Astrocyte of the cerebellum (primary cell): ENCODE measurements around the gene BACH2.
"Not testable (repeated sequence)": the region's sequence is repeated elsewhere in the genome, so short reads cannot be mapped to it uniquely, and the experiment has no call there.

Experiments used
- DNase-seq: peaks from one replicate; pipeline ENCODE4 v3.0.0-alpha.2; 2011; ENCODE audit warnings: low read depth
- H3K4me3 ChIP-seq: 2 replicates; pipeline ENCODE4 v1.5.1; 2011; ENCODE audit warnings: mild to moderate bottlenecking, low read depth, low read length, moderate library complexity
- in situ Hi-C: cut with HindIII; loops from 2 replicates; pipeline ENCODE4 v1.10.0; 2017; ENCODE audit warnings: low sequenced_read_pairs
- TF ChIP-seq, protein P1 (sequence below): IDR thresholded peaks from 2 replicates; pipeline ENCODE4 v1.5.1; 2012; ENCODE audit warnings: low read length, low read depth, moderate library complexity, mild to moderate bottlenecking; ENCODE audit errors: missing control alignments

BACH2 gene

DNA sequence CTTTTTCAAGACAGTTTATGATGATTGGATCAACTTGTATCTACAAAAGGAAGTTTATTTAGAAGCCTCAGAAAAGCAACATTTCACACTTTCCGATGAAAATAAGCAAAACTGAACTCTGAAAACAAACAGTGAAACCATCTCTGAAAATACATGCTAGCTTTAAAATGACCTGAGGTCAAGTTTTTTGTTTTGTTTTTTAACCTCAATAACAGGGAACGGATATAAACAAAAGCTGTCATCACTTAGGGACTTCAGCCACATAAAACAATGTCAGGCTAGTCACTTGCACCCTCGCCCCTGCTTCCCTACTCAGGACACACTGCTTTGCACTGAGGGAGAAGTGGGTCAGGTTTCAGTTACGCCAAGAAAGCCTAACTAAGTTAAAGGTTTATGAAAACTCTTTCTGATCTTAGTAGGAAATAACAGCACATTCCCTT is 11.6 kb downstream of the BACH2 start:
- peak overlapping the region; percentile 28 for H3K4me3 ChIP-seq
- no peak for DNase-seq
- in situ Hi-C loops, result loop anchor here (5.0 to 10.0 kb wide), 2 partner anchors 82 to 300 kb away; no protein-coding TSS in a partner anchor
- TF ChIP-seq, protein P1, sequence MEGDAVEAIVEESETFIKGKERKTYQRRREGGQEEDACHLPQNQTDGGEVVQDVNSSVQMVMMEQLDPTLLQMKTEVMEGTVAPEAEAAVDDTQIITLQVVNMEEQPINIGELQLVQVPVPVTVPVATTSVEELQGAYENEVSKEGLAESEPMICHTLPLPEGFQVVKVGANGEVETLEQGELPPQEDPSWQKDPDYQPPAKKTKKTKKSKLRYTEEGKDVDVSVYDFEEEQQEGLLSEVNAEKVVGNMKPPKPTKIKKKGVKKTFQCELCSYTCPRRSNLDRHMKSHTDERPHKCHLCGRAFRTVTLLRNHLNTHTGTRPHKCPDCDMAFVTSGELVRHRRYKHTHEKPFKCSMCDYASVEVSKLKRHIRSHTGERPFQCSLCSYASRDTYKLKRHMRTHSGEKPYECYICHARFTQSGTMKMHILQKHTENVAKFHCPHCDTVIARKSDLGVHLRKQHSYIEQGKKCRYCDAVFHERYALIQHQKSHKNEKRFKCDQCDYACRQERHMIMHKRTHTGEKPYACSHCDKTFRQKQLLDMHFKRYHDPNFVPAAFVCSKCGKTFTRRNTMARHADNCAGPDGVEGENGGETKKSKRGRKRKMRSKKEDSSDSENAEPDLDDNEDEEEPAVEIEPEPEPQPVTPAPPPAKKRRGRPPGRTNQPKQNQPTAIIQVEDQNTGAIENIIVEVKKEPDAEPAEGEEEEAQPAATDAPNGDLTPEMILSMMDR, result no peak

GRCh38 chr6:90284236-90285041 is 12.2 kb downstream of the BACH2 start:
- in situ Hi-C loops, result loop anchor here (5.0 to 10.0 kb wide), 2 partner anchors 83 to 300 kb away; no protein-coding TSS in a partner anchor
- TF ChIP-seq, protein P1, result no peak
- DNase-seq, result peak; percentile 90
- peak overlapping the region; percentile 28 for H3K4me3 ChIP-seq

DNA sequence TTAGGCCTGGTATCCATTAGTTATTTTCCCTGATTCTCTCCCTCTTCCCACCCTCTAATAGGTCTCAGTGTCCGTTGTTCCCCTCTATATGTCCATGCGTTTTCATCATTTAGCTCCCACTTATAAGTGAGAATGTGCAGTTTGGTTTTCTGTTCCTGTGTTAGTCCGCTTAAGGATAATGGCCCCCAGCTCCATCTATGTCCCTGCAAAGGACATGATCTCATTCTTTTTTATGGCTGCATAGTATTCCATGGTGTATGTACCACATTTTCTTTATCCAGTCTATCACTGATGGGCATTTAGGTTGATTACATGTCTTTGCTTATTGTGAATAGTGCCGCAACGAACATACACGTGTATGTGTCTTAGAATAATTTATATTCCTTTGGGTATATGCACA is 14.4 kb downstream of the BACH2 start:
- H3K4me3 ChIP-seq, DNase-seq: not testable (repeated sequence)
- in situ Hi-C loops, result loop anchor here (10.0 kb wide), 1 partner anchor 297 kb away; no protein-coding TSS in a partner anchor

GRCh38 chr6:90278129-90278528 is 18.5 kb downstream of the BACH2 start:
- H3K4me3 ChIP-seq, result no peak overlapping the region
- no peak for DNase-seq
- TF ChIP-seq, protein P1, result no peak
- in situ Hi-C loops, result no loop called here

- TF ChIP-seq, protein P1, result no peak
- DNase-seq, result no peak
- H3K4me3 ChIP-seq, result no peak overlapping the region
- in situ Hi-C loops, result no loop called here
Measured at GRCh38 chr6:90277302-90278011, 19.2 kb downstream of the BACH2 start.

DNA sequence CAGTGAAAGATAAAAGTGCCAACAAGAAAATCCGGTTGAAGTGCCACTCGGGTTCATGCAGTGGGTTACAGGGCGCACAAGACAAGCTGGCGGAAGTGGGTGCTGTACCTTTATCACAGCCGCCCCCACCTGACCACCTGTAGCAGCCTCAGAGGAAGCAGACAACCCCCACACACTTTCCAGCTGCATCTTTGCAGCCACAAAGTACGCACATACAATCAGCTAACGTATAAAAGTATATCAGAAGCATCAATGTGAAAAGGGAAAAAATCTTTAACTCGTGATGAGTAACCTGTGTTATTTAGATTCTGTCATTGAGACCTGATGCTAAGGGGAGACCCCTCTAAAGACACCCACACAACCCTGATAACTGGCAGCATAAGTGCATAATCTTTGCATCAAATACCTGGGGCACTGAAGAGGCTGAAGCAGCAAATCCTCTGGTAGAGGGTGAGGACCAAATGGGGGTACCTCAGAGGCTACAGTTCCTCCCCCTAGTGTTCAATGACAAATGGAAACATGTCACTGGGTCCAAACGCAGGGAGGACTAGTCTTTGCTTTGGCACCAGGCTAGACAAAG is 22.1 kb downstream of the BACH2 start:
- no peak for DNase-seq
- TF ChIP-seq, protein P1, result no peak
- H3K4me3 ChIP-seq, result no peak overlapping the region
- in situ Hi-C loops, result no loop called here
